NCI-H2171 treated with DMSO at 0.1 percent for 48 hours (cell line): Measurements from ENCODE around the gene IL4I1.
A peak's percentile ranks its signal among the peaks of the same experiment; 100 is the strongest.
"Not testable (repeated sequence)": the region's sequence is repeated elsewhere in the genome, so short reads cannot be mapped to it uniquely, and the experiment has no call there.

Experiments used
- DNase-seq: peaks from one replicate; lab custom pipeline; 2025; lab: John Stamatoyannopoulos, UW

IL4I1 gene

GRCh38 chr19:49896863-49897621 is at the start of gene IL4I1:
TSS of gene IL4I1 (minus strand) at chr19:49896887. CDS start at chr19:49896160, 727 bp downstream.
- DNase-seq = no peak

GRCh38 chr19:49946415-49946814 is 49.7 kb upstream of the IL4I1 start:
- DNase-seq = no peak

- DNase-seq = not testable (repeated sequence)
These were observed 47.9 kb upstream of the IL4I1 start for GRCh38 chr19:49944567-49944966.

- DNase-seq = no peak
These were observed 43.8 kb upstream of the IL4I1 start for GRCh38 chr19:49940482-49940791.

GRCh38 chr19:49939721-49940481 is 43.2 kb upstream of the IL4I1 start:
- no peak for DNase-seq

GRCh38 chr19:49938662-49939061 is 42.0 kb upstream of the IL4I1 start:
- no peak for DNase-seq

GRCh38 chr19:49937750-49938381 is 41.2 kb upstream of the IL4I1 start:
- DNase-seq = peak; percentile 67

GRCh38 chr19:49936549-49936948 is 39.9 kb upstream of the IL4I1 start:
- DNase-seq = no peak

GRCh38 chr19:49933643-49934042 is 37.0 kb upstream of the IL4I1 start:
- DNase-seq = no peak

- no peak for DNase-seq
These were observed 36.0 kb upstream of the IL4I1 start for GRCh38 chr19:49932731-49933131.

- DNase-seq = no peak
These were observed 35.4 kb upstream of the IL4I1 start for GRCh38 chr19:49932041-49932451.

- DNase-seq = peak; percentile 10
These were observed 34.8 kb upstream of the IL4I1 start for GRCh38 chr19:49931293-49932040.

- DNase-seq = no peak
These were observed 33.9 kb upstream of the IL4I1 start for GRCh38 chr19:49930483-49931011.

GRCh38 chr19:49929611-49930482 is 33.2 kb upstream of the IL4I1 start:
- peak; percentile 98 for DNase-seq

GRCh38 chr19:49929121-49929610 is 32.5 kb upstream of the IL4I1 start, which contains the start of the genes ATF5 and NUP62:
TSS of gene ATF5 (plus strand) at chr19:49929205. CDS start at chr19:49930851, 1,646 bp downstream.
TSS of gene NUP62 (minus strand) at chr19:49929504. CDS start at chr19:49909807, 19,697 bp downstream.
- DNase-seq = peak; percentile 98

GRCh38 chr19:49927526-49928264 is 31.0 kb upstream of the IL4I1 start:
- DNase-seq = no peak

- no peak for DNase-seq
These were observed 29.8 kb upstream of the IL4I1 start for GRCh38 chr19:49926515-49926914.

GRCh38 chr19:49925486-49925885 is 28.8 kb upstream of the IL4I1 start:
- no peak for DNase-seq

GRCh38 chr19:49924881-49925210 is 28.2 kb upstream of the IL4I1 start:
- not testable (repeated sequence) for DNase-seq
